ENCODE data around the gene CNTNAP2. TPM values are rescaled to one million over a fixed set of nuclear protein-coding genes. Genes with fewer than 3 reads are reported as not detected.

CNTNAP2 gene
- total and polyA plus RNA-seq, 2 of the 8 experiments (the other 6 are each of a cell fraction or from before 2014, with no cell fraction given), result 27.9 to 71.0 TPM

- Histone ChIP-seq H3K79me1 (ENCODE audit: low read depth, low read length) (no peaks in the 10 kb centered on the region), H3K9me3 (ENCODE audit: insufficient read depth in 2 of 2, low read depth in 1 of 2, low read length in 1 of 2) (no peaks in the 10 kb centered on the region), H4K20me1 (replicated peaks in 1 of 2; ENCODE audit: control insufficient read depth in 1 of 2, insufficient read depth in 2 of 2, low read length in 2 of 2) (no peaks in the 10 kb centered on the region), H3K4ac (replicated peaks; ENCODE audit: insufficient read length, low read depth, low read length) (no peak overlapping the region), H3K36me3 (ENCODE audit: control insufficient read depth in 2 of 4, insufficient read depth in 4 of 4, low read length in 3 of 4) (no peaks in the 10 kb centered on the region), H3K14ac (ENCODE audit: insufficient read length) (no peak overlapping the region), H3K23me2 (ENCODE audit: low read depth, low read length) (no peaks in the 10 kb centered on the region), H2BK5ac (ENCODE audit: low read depth, low read length) (no peak overlapping the region), H3K9ac (replicated peaks in 1 of 4; ENCODE audit: extremely low read depth in 1 of 4, low read depth in 3 of 4, low read length in 3 of 4) (no peak overlapping the region), H2AK5ac (ENCODE audit: low read depth, low read length) (no peak overlapping the region), H3K27ac (ENCODE audit: low read depth, low read length) (no peak overlapping the region), H3K18ac (ENCODE audit: extremely low read depth, low read length) (no peak overlapping the region), H2BK20ac (ENCODE audit: low read length) (no peak overlapping the region), H3K56ac (replicated peaks; ENCODE audit: insufficient read length, low read depth, low read length) (no peak overlapping the region), H2AFZ (ENCODE audit: low read length) (no peak overlapping the region), H3K23ac (ENCODE audit: insufficient read length) (no peak overlapping the region), H3K79me2 (ENCODE audit: control insufficient read depth in 1 of 2, insufficient read depth in 2 of 2, low read length in 2 of 2) (no peaks in the 10 kb centered on the region), H2BK15ac (ENCODE audit: low read length) (no peak overlapping the region), H4K91ac (replicated peaks; ENCODE audit: insufficient read length, low read length) (no peak overlapping the region), H2BK120ac (replicated peaks; ENCODE audit: low read depth, low read length) (no peak overlapping the region), H3K27me3 (replicated peaks in 1 of 4; ENCODE audit: control insufficient read depth in 3 of 4, extremely low read depth in 1 of 4, insufficient read depth in 3 of 4, low read length in 3 of 4) (no peaks in the 10 kb centered on the region), H3K4me1 (replicated peaks in 1 of 4; ENCODE audit: control insufficient read depth in 3 of 4, insufficient read depth in 4 of 4, low read length in 3 of 4) (peaks cover 0 to 3% (median 0%) of the 10 kb centered on the region in 4 experiments; a peak in 1 of 7 replicates), H3K4me3 (ENCODE audit: extremely low read depth in 1 of 4, insufficient read depth in 2 of 4, low read depth in 3 of 4, low read length in 4 of 4) (no peak overlapping the region), H2BK12ac (ENCODE audit: low read depth, low read length) (0 out of 2 replicates have a peak overlapping the region, but pooled peaks have one; percentile 60), H4K5ac (ENCODE audit: insufficient read length, low read depth, low read length) (no peak overlapping the region), H3K4me2 (ENCODE audit: insufficient read depth in 1 of 2, low read depth in 2 of 2, low read length in 2 of 2) (no peak overlapping the region), H4K8ac (ENCODE audit: extremely low read depth, insufficient read depth, low read length) (no peak overlapping the region)
- TF ChIP-seq TAF7 (optimal IDR thresholded peaks at IDR 0.05; ENCODE audit: borderline replicate concordance, low read depth, low read length) (no peak), RAD21 (IDR thresholded peaks at IDR 0.05 in 1 of 2, conservative IDR thresholded peaks at IDR 0.05 in 1 of 2; ENCODE audit: low read depth in 2 of 2, low read length in 2 of 2) (no peak), ZNF274 (IDR thresholded peaks at IDR 0.05; ENCODE audit: borderline replicate concordance, extremely low read depth, low read length) (no peak), EZH2 (IDR thresholded peaks at IDR 0.05; ENCODE audit: low read depth, low read length, severe bottlenecking) (no peak), BACH1 (IDR thresholded peaks at IDR 0.05; ENCODE audit: low read length) (no peak), SIRT6 (IDR thresholded peaks at IDR 0.05; ENCODE audit: low read length) (no peak), CTBP2 (IDR thresholded peaks at IDR 0.05; ENCODE audit: borderline replicate concordance, insufficient read depth, insufficient read length, low read length) (no peak), SP1 (IDR thresholded peaks at IDR 0.05; ENCODE audit: low read depth, low read length) (no peak), TBP (IDR thresholded peaks at IDR 0.05; ENCODE audit: low read depth, low read length) (no peak)
- TF ChIP-seq, protein P1, sequence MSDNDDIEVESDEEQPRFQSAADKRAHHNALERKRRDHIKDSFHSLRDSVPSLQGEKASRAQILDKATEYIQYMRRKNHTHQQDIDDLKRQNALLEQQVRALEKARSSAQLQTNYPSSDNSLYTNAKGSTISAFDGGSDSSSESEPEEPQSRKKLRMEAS (IDR thresholded peaks at IDR 0.05), result no peak
- 91% methylated on average over 5 of the region's 5 CpGs; no CpG with 5 or more reads in 1 of the 2 experiments for WGBS, 2 experiments (ENCODE audit: extremely low coverage in 1 of 2, insufficient coverage in 1 of 2, insufficient read length in 1 of 2, insufficient replicate concordance in 2 of 2, low coverage in 1 of 2, low lambda C conversion rate in 2 of 2, missing lambda C conversion rate in 1 of 2)
- no peak for FAIRE-seq
- DNase-seq (ENCODE audit: low read depth in 1 of 2, low spot score in 2 of 2), result no peak
- CTCF ChIA-PET (ENCODE audit: partially characterized antibody), result no interaction called here
- POLR2A ChIA-PET (ENCODE audit: partially characterized antibody), result no interaction called here
Measured at GRCh38 chr7:148182264-148182663, 2065.7 kb downstream of the CNTNAP2 start.
